Ramos (cell line): Measurements from ENCODE around the gene POU6F2.

Source experiments
- in situ Hi-C: fragments of 300-500 bp; cut with MboI; formaldehyde crosslinking; loops from one replicate; pipeline ENCODE4 v1.14.3; 2022; ENCODE audit warnings: low sequenced_read_pairs; ENCODE audit not compliant: unreplicated experiment

Gene POU6F2

DNA sequence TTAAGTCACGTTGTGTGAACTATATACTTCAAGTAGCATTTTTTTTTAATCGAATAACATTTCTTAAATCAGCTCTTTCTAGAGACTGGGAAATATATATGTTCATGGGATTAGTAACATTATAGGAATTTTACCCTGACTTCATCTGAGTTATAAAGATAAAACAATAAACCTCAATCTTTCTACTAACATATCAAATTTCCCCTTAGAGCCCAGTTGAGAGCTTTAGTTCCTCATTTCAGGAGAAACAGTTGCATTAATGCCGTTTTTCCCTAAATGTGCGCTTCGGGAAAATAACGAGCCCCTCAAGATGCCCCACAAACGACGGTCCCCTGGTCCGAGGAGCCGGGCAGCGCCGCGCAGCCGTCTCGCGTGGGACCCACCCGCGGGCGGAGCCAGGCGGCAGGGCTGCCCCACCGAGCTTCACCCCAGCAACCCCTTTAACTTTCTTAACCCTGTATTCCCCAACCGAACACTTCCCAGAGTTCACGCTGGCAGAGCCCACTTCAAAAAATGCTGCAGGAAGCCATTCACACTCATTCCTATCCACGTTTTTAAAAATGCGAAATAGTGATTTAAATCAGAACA, 436.0 kb downstream of the POU6F2 start:
- in situ Hi-C loops = no loop called here

- in situ Hi-C loops = no loop called here
Observed at GRCh38 chr7:39414224-39415035, 436.7 kb downstream of the POU6F2 start.

DNA sequence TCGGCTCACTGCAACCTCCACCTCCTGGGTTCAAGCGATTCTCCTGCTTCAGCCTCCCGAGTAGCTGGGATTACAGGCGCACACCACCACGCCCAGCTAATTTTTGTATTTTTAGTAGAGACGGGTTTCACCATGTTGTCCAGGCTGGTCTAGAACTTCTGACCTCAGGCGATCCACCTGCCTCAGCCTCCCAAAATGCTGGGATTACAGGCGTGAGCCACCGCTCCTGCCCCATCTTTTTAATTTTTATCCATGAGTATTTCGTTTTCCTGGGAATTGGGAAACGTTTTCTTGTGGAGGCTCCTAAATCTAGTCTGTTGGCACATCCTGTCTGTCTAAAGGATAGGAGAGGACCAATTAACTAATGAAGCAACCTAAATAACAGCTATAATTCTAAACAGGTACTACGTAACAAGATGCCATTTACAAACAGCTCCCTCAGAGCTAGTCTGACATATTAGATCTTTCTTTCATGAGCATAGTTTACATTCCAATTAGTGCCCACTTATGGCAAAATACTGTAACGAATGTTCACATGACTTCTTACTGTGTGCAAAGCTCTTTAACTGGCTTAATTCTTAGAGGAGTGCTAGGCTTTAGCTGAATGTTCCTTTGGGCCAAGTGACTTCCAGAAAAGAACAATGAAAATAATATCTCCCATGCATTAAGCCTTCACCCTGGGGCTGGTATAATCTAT, 437.5 kb downstream of the POU6F2 start:
- in situ Hi-C loops = no loop called here

DNA sequence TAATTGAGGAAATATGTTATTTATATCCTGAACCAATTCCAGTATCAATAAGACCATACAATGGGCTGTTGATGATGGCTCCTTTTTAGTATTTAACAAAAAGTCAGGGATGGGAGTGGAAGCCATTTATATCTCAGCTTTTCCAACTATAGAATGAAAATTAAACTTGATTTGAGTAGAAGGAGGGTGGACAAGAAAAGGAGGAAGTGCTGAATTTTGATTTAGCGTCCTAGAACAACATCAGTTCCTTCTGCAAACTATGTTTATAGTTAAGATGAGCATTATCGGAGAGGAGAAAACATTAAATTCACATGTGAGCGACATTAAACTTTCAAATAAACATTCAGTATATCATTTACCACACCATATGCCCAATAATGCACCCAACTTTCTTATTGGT, 439.2 kb downstream of the POU6F2 start:
- in situ Hi-C loops = no loop called here

- in situ Hi-C loops = no loop called here
Observed at GRCh38 chr7:39417642-39418041, 439.9 kb downstream of the POU6F2 start.

DNA sequence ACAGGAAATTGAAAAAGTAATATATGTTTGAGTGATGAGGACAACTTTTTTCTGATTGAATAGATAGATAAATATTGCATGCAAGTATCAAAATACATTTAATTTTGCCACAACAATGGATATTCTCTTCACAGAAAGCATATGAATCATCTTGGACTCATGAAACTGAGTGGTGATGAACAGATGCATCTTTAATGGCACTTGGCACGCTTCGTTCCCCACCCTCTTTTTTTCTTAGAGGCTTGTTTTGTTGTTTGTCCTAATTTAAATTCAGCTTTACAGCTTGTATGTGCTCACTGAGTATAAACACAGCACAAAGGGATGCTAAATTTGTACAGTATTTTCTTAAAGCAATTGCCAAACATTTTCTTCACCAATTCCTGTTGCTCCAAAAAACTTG, 443.5 kb downstream of the POU6F2 start:
- in situ Hi-C loops = no loop called here

DNA sequence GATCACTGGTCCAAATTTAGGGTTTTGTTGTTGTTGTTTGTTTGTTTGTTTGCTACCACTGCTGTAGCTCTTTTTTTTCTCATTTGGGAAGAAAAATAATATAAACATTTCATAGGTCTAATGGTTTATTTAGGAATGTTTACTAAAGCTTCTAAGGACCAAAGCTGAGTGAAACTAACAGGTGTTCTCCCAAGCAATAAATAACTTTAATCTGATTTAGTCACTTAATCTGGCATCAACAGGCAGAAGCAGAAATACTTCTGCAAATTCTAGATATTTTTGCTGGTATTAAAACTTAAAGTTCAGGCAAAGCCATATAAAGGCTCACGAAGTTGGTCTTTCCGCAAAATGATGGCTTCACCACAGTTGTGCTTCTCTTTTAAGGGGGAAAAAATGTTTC, 444.0 kb downstream of the POU6F2 start:
- in situ Hi-C loops = no loop called here

- in situ Hi-C loops = no loop called here
Observed at GRCh38 chr7:39428221-39428620, 450.5 kb downstream of the POU6F2 start.

DNA sequence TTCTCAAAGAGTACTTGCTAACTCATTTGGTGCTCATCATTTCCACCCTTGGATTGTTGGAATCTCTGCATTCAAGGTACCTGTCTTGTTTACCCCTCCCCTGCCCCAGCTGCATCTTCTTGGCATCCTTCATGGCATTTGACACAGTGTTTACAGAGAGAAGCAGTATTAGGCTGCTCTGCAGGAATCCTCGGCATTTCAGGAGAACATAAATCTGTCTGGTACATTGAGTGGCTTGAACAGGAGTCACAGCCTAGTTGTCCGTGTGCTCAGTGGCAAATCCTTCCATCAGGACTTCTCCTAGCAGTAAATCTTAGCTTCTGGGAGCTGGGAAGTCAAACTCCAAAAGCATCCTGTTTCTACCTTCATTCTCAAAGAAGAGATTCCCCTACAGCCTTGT, 451.7 kb downstream of the POU6F2 start:
- in situ Hi-C loops = no loop called here

- in situ Hi-C loops = no loop called here
Observed at GRCh38 chr7:39430441-39430840, 452.7 kb downstream of the POU6F2 start.

GRCh38 chr7:39430909-39431641, 453.4 kb downstream of the POU6F2 start:
- in situ Hi-C loops = no loop called here

DNA sequence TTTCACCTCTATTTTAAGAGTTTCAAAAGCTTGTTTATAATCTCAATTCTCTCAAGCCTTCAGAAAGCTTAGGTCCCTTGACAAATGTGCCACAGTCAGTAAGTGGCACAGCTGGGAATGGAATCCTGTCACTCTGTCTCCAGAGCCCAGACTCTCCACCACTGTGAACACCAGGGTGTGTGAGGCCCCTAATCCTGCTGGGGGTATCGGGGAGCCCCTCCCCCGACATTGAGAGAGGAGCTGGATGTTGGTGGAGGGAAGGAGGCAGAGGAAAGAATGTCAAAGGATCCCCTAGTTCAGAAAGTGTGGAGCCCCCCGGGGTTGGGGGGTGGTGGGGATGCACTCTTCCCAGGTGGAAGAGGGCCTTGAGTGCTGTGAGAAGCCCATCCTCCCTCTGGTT, 454.7 kb downstream of the POU6F2 start:
- in situ Hi-C loops = no loop called here

DNA sequence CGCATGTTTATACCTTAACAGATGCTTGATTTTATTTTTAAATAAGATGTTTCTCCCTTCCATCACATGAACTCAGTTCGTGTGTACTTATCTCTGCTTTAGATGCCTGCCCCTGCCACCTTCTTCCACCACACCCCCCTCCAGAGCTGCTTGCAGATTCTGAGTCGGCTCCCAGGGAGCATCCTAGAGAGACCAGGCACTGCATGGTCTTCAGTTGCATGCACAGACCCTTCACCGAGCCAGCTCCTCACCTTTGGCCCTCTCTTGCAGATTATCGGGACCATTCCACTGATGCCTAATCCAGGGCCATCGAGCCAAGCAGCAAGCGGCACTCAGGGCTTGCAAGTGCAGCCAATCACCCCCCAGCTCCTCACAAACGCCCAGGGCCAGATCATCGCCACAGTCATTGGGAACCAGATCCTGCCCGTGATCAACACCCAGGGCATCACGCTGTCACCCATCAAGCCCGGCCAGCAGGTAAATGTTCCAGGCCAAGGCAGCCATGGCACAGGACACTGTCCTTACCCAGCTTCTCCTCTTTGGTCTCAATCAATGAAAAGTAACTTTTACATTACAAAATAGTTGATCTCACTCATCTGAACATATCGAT, 455.2 kb downstream of the POU6F2 start:
- in situ Hi-C loops = no loop called here

- in situ Hi-C loops = no loop called here
Observed at GRCh38 chr7:39433550-39433949, 455.8 kb downstream of the POU6F2 start.

- in situ Hi-C loops = no loop called here
Observed at GRCh38 chr7:39434012-39434411, 456.3 kb downstream of the POU6F2 start.

GRCh38 chr7:39446546-39446945, 468.8 kb downstream of the POU6F2 start:
- in situ Hi-C loops = no loop called here

DNA sequence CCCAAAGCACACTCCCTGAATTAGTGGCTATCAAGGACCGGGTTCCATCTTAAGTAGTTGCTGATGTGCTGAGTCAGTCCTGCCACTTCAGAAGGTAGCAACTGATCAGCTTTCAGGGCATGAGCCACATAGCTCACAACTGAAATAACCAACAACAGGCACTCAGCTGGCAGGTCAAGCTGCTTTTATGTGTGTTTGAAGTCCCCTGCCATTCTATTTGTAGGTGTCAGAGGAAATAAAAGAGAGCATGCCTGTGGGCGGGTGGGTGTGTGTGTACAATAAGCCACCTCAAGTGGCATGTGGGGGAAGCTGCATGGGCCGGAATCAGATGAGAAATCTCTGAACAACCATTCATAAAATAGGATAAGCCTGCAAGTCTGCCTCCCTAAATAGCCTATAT, 474.2 kb downstream of the POU6F2 start:
- in situ Hi-C loops = no loop called here

GRCh38 chr7:39453743-39454355, 476.1 kb downstream of the POU6F2 start:
- in situ Hi-C loops = no loop called here

- in situ Hi-C loops = no loop called here
Observed at GRCh38 chr7:39458061-39458745, 480.5 kb downstream of the POU6F2 start.
